BLaER1 treated with 17β-estradiol and CSF1 and Interleukin-3, amounts not matched to agents 10 nM and 100 nM (cell line): Measurements from ENCODE around the gene OTUD4.

Experiments
- H3K27ac ChIP-seq, 11 experiments: shearing (Covaris generic); formaldehyde crosslinking; 2 replicates each; pipeline ENCODE4 v1.8.1; 2022
- H3K27me3 ChIP-seq, 11 experiments: shearing (Covaris generic); formaldehyde crosslinking; 2 replicates each; pipeline ENCODE4 v1.8.1; 2022
- H3K36me3 ChIP-seq, 11 experiments: shearing (Covaris generic); formaldehyde crosslinking; 2 replicates each; pipeline ENCODE4 v1.8.1; 2022
- H3K4me1 ChIP-seq, 10 experiments: shearing (Covaris generic); formaldehyde crosslinking; 2 replicates each; pipeline ENCODE4 v1.8.1; 2022
- H3K4me2 ChIP-seq, 11 experiments: shearing (Covaris generic); formaldehyde crosslinking; 2 replicates each; pipeline ENCODE4 v1.8.1; 2022
- H3K4me3 ChIP-seq, 10 experiments: shearing (Covaris generic); formaldehyde crosslinking; 2 replicates each; pipeline ENCODE4 v1.8.1; 2022
- H3K9ac ChIP-seq, 11 experiments: shearing (Covaris generic); formaldehyde crosslinking; 2 replicates each; pipeline ENCODE4 v1.8.1; 2022
- H3K9me3 ChIP-seq, 11 experiments: shearing (Covaris generic); formaldehyde crosslinking; replicated peaks in 1 of 11; 2 replicates each; pipeline ENCODE4 v1.8.1; 2022
- H4K20me1 ChIP-seq, 11 experiments: shearing (Covaris generic); formaldehyde crosslinking; 2 replicates each; pipeline ENCODE4 v1.8.1; 2022
- Cebpa-rat ChIP-seq, 11 experiments: shearing (Covaris generic); IDR thresholded peaks; 2 replicates each; pipeline ENCODE4 v1.8.1; 2022

The OTUD4 gene

GRCh38 chr4:145207934-145208333 is 27.5 kb upstream of the OTUD4 start:
- Histone ChIP-seq H3K9ac (no peak overlapping the region), H3K4me3 (no peak overlapping the region), H3K4me1 (no peaks in the 10 kb centered on the region), H4K20me1 (no peaks in the 10 kb centered on the region), H3K4me2 (no peak overlapping the region), H3K9me3 (peaks cover 0 to 9% (median 0%) of the 10 kb centered on the region in 11 experiments; a peak in 2 of 22 replicates), H3K27ac (no peak overlapping the region), H3K36me3 (no peaks in the 10 kb centered on the region), H3K27me3 (no peaks in the 10 kb centered on the region)
- TF ChIP-seq Cebpa-rat (IDR thresholded peaks at IDR 0.05) = no peak

- no peak for TF ChIP-seq Cebpa-rat (IDR thresholded peaks at IDR 0.05)
- H3K4me2 ChIP-seq = no peak overlapping the region
- H3K27me3 ChIP-seq = no peaks in the 10 kb centered on the region
- no peaks in the 10 kb centered on the region for H3K36me3 ChIP-seq
- no peak overlapping the region for H3K4me3 ChIP-seq
- no peaks in the 10 kb centered on the region for H3K4me1 ChIP-seq
- no peak overlapping the region for H3K9ac ChIP-seq
- H3K27ac ChIP-seq = no peak overlapping the region
- no peaks in the 10 kb centered on the region for H4K20me1 ChIP-seq
- peaks cover 0 to 9% (median 0%) of the 10 kb centered on the region in 11 experiments; a peak in 2 of 22 replicates for H3K9me3 ChIP-seq
Observed at GRCh38 chr4:145203410-145203809, 23.0 kb upstream of the OTUD4 start.

GRCh38 chr4:145200366-145200765 is 20.0 kb upstream of the OTUD4 start:
- Histone ChIP-seq H3K4me3 (no peak overlapping the region), H3K9me3 (no peaks in the 10 kb centered on the region), H3K36me3 (no peaks in the 10 kb centered on the region), H3K27ac (no peak overlapping the region), H3K4me2 (no peak overlapping the region), H3K27me3 (no peaks in the 10 kb centered on the region), H3K9ac (no peak overlapping the region), H3K4me1 (peaks cover 0 to 6% (median 4%) of the 10 kb centered on the region in 10 experiments; a peak in 12 of 20 replicates), H4K20me1 (no peaks in the 10 kb centered on the region)
- TF ChIP-seq Cebpa-rat (IDR thresholded peaks at IDR 0.05) = no peak

GRCh38 chr4:145199051-145199716 is 18.8 kb upstream of the OTUD4 start:
- H4K20me1 ChIP-seq = no peaks in the 10 kb centered on the region
- no peaks in the 10 kb centered on the region for H3K27me3 ChIP-seq
- TF ChIP-seq Cebpa-rat (IDR thresholded peaks at IDR 0.05) = no peak
- H3K27ac ChIP-seq = no peak overlapping the region
- no peak overlapping the region for H3K9ac ChIP-seq
- H3K9me3 ChIP-seq = no peaks in the 10 kb centered on the region
- H3K4me3 ChIP-seq = no peak overlapping the region
- no peak overlapping the region for H3K4me2 ChIP-seq
- no peaks in the 10 kb centered on the region for H3K36me3 ChIP-seq
- H3K4me1 ChIP-seq = peaks cover 0 to 15% (median 10%) of the 10 kb centered on the region in 10 experiments; a peak in 12 of 20 replicates

DNA sequence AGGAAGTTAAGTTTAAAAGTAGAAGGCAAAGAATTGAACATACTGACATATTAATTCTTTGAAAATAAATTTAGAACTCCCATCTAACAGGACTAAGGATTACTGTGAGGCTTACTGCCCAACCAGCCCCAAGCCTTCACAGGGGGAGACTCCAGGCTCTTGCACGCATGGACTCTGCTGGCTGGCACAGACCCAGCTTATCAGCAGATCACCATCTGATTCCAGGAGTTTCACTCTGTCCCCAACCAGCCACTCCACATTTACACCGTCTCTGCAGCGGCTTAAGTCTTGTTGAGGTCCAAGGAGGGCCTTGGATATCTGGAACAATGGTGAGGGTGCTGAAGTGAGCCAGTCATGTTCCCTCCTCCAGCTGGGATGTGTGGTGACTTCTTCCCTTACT is 16.4 kb upstream of the OTUD4 start:
- Histone ChIP-seq H3K4me2 (no peak overlapping the region), H3K9ac (no peak overlapping the region), H3K27ac (no peak overlapping the region), H3K4me1 (peaks cover 0 to 15% (median 10%) of the 10 kb centered on the region in 10 experiments; a peak in 12 of 20 replicates), H4K20me1 (no peaks in the 10 kb centered on the region), H3K9me3 (no peaks in the 10 kb centered on the region), H3K4me3 (no peak overlapping the region), H3K27me3 (no peaks in the 10 kb centered on the region), H3K36me3 (no peaks in the 10 kb centered on the region)
- no peak for TF ChIP-seq Cebpa-rat (IDR thresholded peaks at IDR 0.05)

DNA sequence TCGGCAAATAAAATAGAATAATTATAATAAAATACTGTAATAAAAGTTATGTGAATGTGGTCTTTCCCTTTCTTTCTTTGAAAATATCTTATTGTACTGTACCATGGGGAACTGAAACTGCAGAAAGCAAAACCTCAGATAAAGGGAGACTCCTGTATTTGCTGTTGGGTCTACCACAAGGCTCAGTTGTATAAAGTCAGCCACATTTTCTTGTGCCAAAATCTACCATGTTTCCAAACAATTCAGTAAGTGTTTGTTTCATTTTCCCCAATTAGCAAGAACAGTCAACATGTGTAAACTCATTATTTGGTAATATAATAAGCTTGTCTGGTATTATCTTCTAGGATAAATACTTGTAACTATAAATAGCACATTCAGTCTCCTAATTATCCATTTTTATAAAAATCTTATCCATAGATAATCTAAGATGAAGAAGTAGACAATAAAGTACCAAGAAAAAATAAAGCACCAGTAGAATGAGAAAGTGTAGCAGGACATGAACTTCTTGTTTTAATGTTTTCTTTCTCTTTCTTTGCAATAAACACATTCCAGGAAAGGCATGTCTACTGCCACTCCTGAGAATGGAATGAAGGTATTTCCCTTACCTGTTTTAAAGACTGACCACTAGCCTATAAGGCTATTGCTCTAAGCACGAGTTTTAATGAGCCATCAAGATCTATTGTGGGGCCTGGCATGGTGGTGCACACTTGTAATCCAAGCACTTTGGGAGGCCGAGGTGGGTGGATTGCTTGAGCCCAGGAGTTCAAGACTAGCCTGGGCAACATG is 15.0 kb upstream of the OTUD4 start:
- no peaks in the 10 kb centered on the region for H3K36me3 ChIP-seq
- H3K9ac ChIP-seq = no peak overlapping the region
- H3K4me1 ChIP-seq = peaks cover 0 to 15% (median 10%) of the 10 kb centered on the region in 10 experiments; a peak in 12 of 20 replicates
- H4K20me1 ChIP-seq = no peaks in the 10 kb centered on the region
- no peak overlapping the region for H3K4me3 ChIP-seq
- H3K4me2 ChIP-seq = peak overlapping the region in 8 of 11 experiments; percentile 3 to 56 (median 41); a peak in 11 of 22 replicates
- H3K27ac ChIP-seq = peak overlapping the region in 7 of 11 experiments; percentile 12 to 66 (median 32); a peak in 8 of 22 replicates
- no peaks in the 10 kb centered on the region for H3K27me3 ChIP-seq
- no peaks in the 10 kb centered on the region for H3K9me3 ChIP-seq
- TF ChIP-seq Cebpa-rat (IDR thresholded peaks at IDR 0.05) = no peak

DNA sequence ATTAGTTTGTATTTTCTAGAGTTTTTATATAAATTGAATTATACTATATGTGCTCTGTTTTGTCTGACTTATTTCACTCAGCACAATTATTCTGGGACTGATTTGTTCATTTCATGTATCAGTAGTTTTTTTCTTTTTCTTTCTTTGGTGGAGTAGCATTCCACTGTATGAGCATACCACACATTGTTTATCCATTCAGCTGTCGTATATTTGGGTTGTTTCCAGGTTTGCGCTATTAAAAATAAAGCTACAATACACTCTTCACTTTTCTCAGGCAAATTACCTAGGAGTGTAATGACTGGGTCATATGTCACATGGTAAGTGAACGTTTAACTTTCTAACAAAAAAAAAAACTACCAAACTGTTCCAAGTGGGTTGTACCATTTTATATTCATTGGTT is 9.6 kb upstream of the OTUD4 start:
- Histone ChIP-seq H3K9ac (no peak overlapping the region), H3K9me3 (no peaks in the 10 kb centered on the region), H3K4me3 (no peak overlapping the region), H3K27ac (no peak overlapping the region), H3K36me3 (no peaks in the 10 kb centered on the region), H4K20me1 (no peaks in the 10 kb centered on the region), H3K4me2 (no peak overlapping the region), H3K27me3 (no peaks in the 10 kb centered on the region), H3K4me1 (peaks cover 0 to 14% (median 5%) of the 10 kb centered on the region in 10 experiments; a peak in 7 of 20 replicates)
- no peak for TF ChIP-seq Cebpa-rat (IDR thresholded peaks at IDR 0.05)

DNA sequence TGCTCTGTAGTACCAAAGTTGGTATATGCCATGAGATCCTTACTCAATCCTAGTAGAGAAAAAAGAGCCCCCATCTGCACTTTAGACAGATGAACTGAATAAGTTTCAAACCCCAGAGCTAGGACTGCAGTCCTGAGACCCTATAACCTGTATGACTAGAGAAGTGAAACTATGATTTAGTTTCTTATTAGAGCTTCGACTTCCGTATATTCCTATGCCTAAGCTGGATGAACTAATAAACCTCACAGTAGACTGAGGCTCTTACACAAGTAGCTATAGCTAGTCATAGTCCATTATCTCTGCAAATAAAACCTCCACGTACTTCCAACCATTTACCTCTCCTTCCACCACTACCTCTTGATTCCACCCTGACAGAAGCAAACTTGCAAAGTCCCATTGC is 6.3 kb upstream of the OTUD4 start:
- Histone ChIP-seq H3K4me1 (peaks cover 0 to 9% (median 2%) of the 10 kb centered on the region in 10 experiments; a peak in 9 of 20 replicates), H3K9ac (no peak overlapping the region), H4K20me1 (no peaks in the 10 kb centered on the region), H3K36me3 (no peaks in the 10 kb centered on the region), H3K9me3 (no peaks in the 10 kb centered on the region), H3K4me3 (no peak overlapping the region), H3K27me3 (no peaks in the 10 kb centered on the region), H3K4me2 (peak overlapping the region in 2 of 11 experiments; percentile 11 to 15; a peak in 1 of 22 replicates), H3K27ac (no peak overlapping the region)
- TF ChIP-seq Cebpa-rat (IDR thresholded peaks at IDR 0.05) = no peak

- no peak for TF ChIP-seq Cebpa-rat (IDR thresholded peaks at IDR 0.05)
- H3K27me3 ChIP-seq = no peaks in the 10 kb centered on the region
- no peak overlapping the region for H3K4me2 ChIP-seq
- peaks cover 0 to 9% (median 2%) of the 10 kb centered on the region in 11 experiments; a peak in 9 of 22 replicates for H4K20me1 ChIP-seq
- no peak overlapping the region for H3K4me3 ChIP-seq
- no peak overlapping the region for H3K9ac ChIP-seq
- H3K27ac ChIP-seq = no peak overlapping the region
- H3K9me3 ChIP-seq = no peaks in the 10 kb centered on the region
- peaks cover 7 to 15% (median 11%) of the 10 kb centered on the region in 10 experiments for H3K4me1 ChIP-seq
- H3K36me3 ChIP-seq = no peaks in the 10 kb centered on the region
Observed at GRCh38 chr4:145183581-145183980, 3.2 kb upstream of the OTUD4 start.
